ENCODE data around the gene SSC5D. TPM values are rescaled to one million over a fixed set of nuclear protein-coding genes. Genes with fewer than 3 reads are reported as not detected.

The SSC5D gene
- total and polyA plus RNA-seq, 10 donors, result 0.61 to 30.6 (median 16.2) TPM

GRCh38 chr19:55486971-55487923 is 989 bp upstream of the SSC5D start:
- Histone ChIP-seq H3K27ac (peak overlapping the region; percentile 13 to 87 (median 66)), H3K27me3 (replicated peaks in 1 of 7) (peaks cover 0 to 49% (median 0%) of the 10 kb centered on the region in 7 donors), H3K4me1 (peaks cover 12 to 82% (median 45%) of the 10 kb centered on the region in 6 donors), H3K36me3 (peaks cover 0 to 21% (median 13%) of the 10 kb centered on the region in 6 donors), H3K9me3 (no peaks in the 10 kb centered on the region), H3K4me3 (no peak overlapping the region)
- WGBS, 5 donors, result 43 to 70% (median 54%) methylated on average over 17 to 27 of the region's 27 CpGs
- intact Hi-C loops (cut with DNase I; ENCODE audit: low total_unique reads), result no loop called here
- no peak for DNase-seq
- no peak for TF ChIP-seq POLR2A (IDR thresholded peaks at IDR 0.05)
- no peak for TF ChIP-seq CTCF (IDR thresholded peaks at IDR 0.05 in 8 of 11, conservative IDR thresholded peaks at IDR 0.05 in 3 of 11)
- TF ChIP-seq POLR2AphosphoS5 (IDR thresholded peaks at IDR 0.05), result no peak

- H3K27ac ChIP-seq, result peak overlapping the region in 6 of 8 donors; percentile 3 to 87 (median 58)
- TF ChIP-seq CTCF (IDR thresholded peaks at IDR 0.05 in 8 of 11, conservative IDR thresholded peaks at IDR 0.05 in 3 of 11) (no peak), POLR2AphosphoS5 (IDR thresholded peaks at IDR 0.05) (peak in 1 of 3 donors; percentile 8)
- H3K4me1 ChIP-seq, result peaks cover 7 to 74% (median 39%) of the 10 kb centered on the region in 6 donors
- H3K4me3 ChIP-seq, result peak overlapping the region in 3 of 8 donors; percentile 5 to 25 (median 24)
- WGBS, 5 donors, result 66 to 77% (median 68%) methylated on average over 3 to 35 of the region's 36 CpGs
- intact Hi-C loops (cut with DNase I; ENCODE audit: low total_unique reads), result no loop called here
- peaks cover 0 to 66% (median 13%) of the 10 kb centered on the region in 7 donors for H3K27me3 ChIP-seq (replicated peaks in 1 of 7)
- no peak for DNase-seq
- H3K9me3 ChIP-seq, result no peaks in the 10 kb centered on the region
- H3K36me3 ChIP-seq, result peaks cover 0 to 2% (median 0%) of the 10 kb centered on the region in 6 donors
These were observed 912 bp downstream of the SSC5D start for GRCh38 chr19:55488986-55489710.

- H3K4me1 ChIP-seq, result peaks cover 0 to 66% (median 31%) of the 10 kb centered on the region in 6 donors
- H3K27ac ChIP-seq, result peak overlapping the region in 5 of 8 donors; percentile 3 to 87 (median 69)
These were observed 1.7 kb downstream of the SSC5D start for GRCh38 chr19:55489711-55490477.

More at GRCh38 chr19:55489711-55490477, 1.7 kb downstream of the SSC5D start:
- no peak for TF ChIP-seq POLR2AphosphoS5 (IDR thresholded peaks at IDR 0.05)
- TF ChIP-seq POLR2A (IDR thresholded peaks at IDR 0.05), result no peak
- no peak for TF ChIP-seq CTCF (IDR thresholded peaks at IDR 0.05 in 8 of 11, conservative IDR thresholded peaks at IDR 0.05 in 3 of 11)
- no peaks in the 10 kb centered on the region for H3K36me3 ChIP-seq
- 54 to 75% (median 74%) methylated on average over 10 to 21 of the region's 21 CpGs for WGBS, 5 donors
- H3K9me3 ChIP-seq, result no peaks in the 10 kb centered on the region
- no peak for DNase-seq
- peaks cover 0 to 66% (median 14%) of the 10 kb centered on the region in 7 donors for H3K27me3 ChIP-seq (replicated peaks in 1 of 7)
- intact Hi-C loops (cut with DNase I; ENCODE audit: low total_unique reads), result no loop called here
- no peak overlapping the region for H3K4me3 ChIP-seq

Data from spleen (tissue), 11 donors.